Epithelial cell of prostate (primary cell): ENCODE measurements around the gene ERN2.
"Not testable (repeated sequence)": the region's sequence is repeated elsewhere in the genome, so short reads cannot be mapped to it uniquely, and the experiment has no call there.

ENCODE experiments used
- DNase-seq: peaks from one replicate; pipeline ENCODE4 v3.0.0-alpha.2; 2011; ENCODE audit warnings: low read depth, low spot score
- H3K27ac ChIP-seq: fragments of 450-650 bp; 2 replicates; pipeline ENCODE4 v1.5.1; 2017; ENCODE audit warnings: mild to moderate bottlenecking

Gene ERN2

GRCh38 chr16:23724096-23724784, 11.2 kb upstream of the ERN2 start:
- no peak for DNase-seq
- H3K27ac ChIP-seq = no peak overlapping the region

DNA sequence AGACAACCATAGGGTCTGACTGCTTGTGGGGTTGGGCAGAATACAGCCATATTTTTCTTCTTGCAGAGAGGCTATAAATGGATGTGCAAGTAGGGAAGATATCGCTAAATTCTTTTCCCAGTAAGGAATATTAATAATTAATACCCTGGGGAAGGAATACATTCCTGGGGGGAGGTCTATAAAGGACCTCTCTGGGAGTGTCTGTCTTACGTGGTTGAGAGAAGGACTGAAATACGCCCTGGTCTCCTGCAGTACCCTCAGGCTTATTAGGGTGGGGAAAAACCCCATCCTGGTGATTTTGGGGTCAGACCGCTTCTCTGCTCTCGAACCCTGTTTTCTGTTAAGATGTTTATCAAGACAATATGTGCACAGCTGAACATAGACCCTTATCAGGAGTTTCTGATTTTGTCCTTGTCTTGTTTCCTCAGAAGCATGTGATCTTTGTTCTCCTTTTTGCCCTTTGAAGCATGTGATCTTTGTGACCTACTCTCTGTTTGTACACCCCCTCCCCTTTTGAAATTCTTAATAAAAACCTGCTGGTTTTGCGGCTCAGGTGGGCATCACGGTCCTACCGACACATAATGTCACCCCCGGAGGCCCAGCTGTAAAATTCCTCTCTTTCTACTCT, 9.7 kb upstream of the ERN2 start:
- H3K27ac ChIP-seq, DNase-seq: not testable (repeated sequence)

- no peak for DNase-seq
- H3K27ac ChIP-seq = no peak overlapping the region
Measured at GRCh38 chr16:23716484-23716883, 3.5 kb upstream of the ERN2 start.

- no peak overlapping the region for H3K27ac ChIP-seq
- no peak for DNase-seq
Measured at GRCh38 chr16:23711785-23712184, 1.2 kb downstream of the ERN2 start.

DNA sequence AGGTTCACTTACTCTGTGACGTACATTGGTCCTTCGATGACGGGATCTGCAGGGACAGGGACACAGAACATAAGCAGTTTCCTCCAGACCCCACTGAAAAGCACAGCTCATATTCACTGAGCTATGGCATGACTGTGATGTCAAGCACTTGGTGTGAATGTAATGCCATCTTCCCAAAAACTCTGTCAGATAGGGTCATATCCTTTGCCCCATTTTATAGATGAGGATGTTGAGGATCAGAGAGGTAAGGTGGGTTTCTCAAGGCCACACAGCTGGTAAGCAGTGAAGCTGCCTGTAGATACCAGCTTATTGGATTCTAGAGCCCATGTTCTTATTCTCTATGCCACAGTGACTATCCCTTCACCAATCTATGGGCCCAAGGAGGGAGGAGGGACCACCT, 2.5 kb downstream of the ERN2 start:
- no peak overlapping the region for H3K27ac ChIP-seq
- no peak for DNase-seq

- no peak for DNase-seq
- no peak overlapping the region for H3K27ac ChIP-seq
Measured at GRCh38 chr16:23710008-23710407, 3.0 kb downstream of the ERN2 start.

GRCh38 chr16:23709536-23709935, 3.5 kb downstream of the ERN2 start:
- no peak overlapping the region for H3K27ac ChIP-seq
- no peak for DNase-seq

DNA sequence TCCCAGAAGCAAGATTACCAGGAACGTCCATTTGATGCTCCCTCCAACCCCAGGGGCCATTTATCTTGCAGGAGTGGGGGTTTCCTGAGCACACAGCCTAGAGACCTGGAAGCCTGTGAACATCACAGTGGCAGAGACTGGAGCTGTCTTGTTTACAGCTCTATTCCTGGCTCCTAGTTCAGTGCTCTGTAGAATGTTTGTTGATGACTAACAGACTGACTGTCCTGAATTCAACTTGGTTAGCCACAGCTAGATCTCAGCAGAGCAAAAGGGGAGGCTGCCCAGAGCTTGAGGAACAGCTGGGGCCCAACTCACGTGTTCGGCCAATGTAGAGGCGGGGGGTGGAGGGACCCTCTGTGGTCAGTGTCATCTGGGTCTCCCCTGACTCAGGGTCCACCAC, 6.6 kb downstream of the ERN2 start:
- no peak overlapping the region for H3K27ac ChIP-seq
- DNase-seq = no peak

DNA sequence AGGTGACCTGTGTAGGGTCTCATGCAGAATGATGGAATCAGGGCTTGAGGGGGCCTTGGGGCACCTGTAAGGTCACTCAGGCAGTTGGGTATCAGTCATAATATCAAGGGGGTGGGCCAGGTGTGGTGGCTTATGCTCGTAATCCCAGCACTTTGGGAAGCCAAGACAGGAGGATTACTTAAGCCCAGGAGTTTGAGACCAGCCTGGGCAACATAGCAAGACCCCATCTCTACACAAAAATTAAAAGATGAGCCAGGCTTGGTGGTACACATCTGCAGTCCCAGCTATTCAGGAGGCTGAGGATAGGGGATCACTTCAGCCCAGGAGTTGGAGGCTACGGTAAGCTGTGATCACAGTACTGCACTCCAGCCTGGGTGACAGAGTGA, 7.5 kb downstream of the ERN2 start:
- DNase-seq = no peak
- H3K27ac ChIP-seq = no peak overlapping the region

- DNase-seq = no peak
- no peak overlapping the region for H3K27ac ChIP-seq
Measured at GRCh38 chr16:23704772-23705516, 8.1 kb downstream of the ERN2 start.

DNA sequence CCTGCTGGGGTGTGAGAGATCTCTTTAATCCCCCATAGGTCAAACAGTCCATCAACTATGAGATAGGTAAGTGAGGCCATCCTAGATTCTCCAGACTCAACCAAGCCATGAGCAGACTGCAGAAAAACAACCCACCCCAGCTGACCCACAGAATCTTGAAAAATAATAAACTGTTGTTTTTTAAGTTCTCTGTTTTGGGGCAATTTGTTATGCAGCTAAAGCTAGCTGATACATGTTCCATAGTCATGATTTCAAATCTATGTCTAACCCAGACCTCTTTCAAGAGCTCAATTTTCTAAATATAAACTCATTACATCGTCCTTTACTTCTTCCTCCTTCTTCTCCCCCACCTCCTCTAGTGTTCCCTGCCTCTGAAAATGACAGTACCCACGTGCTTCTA, 10.1 kb downstream of the ERN2 start:
- DNase-seq = no peak

DNA sequence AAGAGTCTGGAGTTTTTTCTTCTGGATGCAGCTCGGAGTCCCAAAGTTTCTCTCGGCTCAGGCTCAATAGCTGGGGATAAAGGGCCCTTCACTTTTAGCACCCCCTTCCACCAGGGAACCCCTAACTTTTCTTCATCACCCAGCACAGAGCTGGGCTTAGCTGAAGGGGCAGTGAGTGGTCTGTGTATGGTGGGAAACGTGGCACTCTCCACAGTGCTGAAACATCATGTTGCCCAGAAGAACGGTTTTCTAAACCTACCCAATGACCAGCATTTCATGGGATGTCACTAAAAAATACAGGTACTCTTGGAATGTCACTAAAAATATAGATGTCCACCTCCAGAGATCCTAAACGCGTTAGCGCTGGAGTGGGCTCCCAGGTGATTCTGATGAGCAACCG, 12.0 kb downstream of the ERN2 start:
- DNase-seq = no peak
- H3K27ac ChIP-seq = no peak overlapping the region

More for the DNA sequence above, 10.1 kb downstream of the ERN2 start:
- H3K27ac ChIP-seq = no peak overlapping the region

DNA sequence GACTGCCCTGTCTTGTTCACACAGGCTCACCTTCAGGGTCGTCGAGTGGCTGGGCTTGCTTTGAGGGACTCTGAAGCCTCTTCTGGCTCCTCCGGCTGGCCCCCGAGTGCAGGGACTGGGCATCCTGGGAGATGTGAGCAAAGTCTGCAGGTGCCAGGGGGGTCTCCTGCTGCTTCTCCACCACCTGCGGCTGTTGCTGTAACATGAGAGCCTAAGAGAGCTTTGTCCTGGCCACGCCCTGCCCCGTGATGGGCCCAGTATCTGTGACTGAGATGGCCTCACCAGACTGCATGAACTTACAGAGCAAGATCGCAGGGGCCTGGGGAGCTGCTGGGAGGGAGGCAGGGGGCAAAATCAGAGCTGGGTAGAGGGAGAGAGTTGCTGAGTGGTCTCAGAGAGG, 12.5 kb downstream of the ERN2 start:
- no peak overlapping the region for H3K27ac ChIP-seq
- DNase-seq = no peak

GRCh38 chr16:23700093-23700492, 12.9 kb downstream of the ERN2 start:
- DNase-seq = no peak
- H3K27ac ChIP-seq = no peak overlapping the region

- peak; percentile 45 for DNase-seq
- peak overlapping the region; percentile 40 for H3K27ac ChIP-seq
Measured at GRCh38 chr16:23699100-23699499, 13.9 kb downstream of the ERN2 start.

DNA sequence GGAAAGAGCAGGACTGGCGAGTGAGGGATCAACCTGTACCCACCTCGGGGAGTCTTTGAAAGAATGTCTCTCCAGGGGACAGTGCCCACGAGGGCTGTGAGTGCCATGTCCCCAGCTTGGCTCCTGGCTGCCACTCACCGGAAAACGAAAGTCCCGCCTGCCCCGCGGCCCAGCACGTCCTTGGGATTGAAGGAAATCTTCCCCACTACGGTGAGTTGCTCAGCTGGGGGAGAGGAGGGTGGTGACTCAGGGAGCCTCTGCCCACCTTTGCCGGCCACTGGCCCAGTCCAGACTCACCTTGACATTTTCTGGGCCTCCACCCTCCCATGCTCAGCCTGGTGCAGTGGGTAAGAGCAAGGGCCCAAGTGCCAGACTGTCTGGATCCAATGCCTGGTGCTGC, 17.3 kb downstream of the ERN2 start:
- H3K27ac ChIP-seq = no peak overlapping the region
- DNase-seq = no peak

GRCh38 chr16:23694644-23695373, 18.2 kb downstream of the ERN2 start:
- no peak for DNase-seq
- H3K27ac ChIP-seq = no peak overlapping the region

GRCh38 chr16:23694265-23694643, 18.8 kb downstream of the ERN2 start:
- H3K27ac ChIP-seq = no peak overlapping the region
- DNase-seq = no peak

DNA sequence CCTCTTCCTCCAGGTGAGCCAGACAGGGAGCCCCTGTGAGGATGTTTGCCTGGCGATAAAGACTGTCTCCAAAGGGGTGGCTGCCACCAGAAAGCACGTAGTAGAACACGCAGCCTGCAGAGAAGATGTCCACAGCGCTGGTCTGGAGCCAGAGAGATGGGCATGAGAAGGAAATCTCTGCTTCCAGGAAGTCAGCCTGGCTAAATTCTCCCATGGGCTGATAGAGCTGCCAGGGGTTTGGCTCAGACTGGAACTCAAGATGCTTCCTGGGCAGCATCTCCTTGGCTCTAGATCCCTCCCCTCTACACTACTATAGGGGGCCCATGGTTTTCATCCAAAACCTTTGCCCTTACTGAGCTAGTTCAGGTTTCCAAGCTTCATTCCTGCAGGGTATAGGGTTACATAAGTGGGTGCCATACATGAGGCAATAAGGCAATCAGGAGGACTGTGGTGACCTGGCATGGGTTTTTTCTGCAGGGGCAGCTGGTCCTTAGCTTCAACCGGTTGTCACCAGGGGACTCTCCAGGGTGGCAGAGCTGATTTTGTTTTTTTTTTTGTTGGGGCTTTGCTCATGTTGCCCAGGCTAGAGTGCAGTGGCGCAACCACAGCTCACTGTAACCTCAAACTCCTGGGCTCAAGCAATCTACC, 20.7 kb downstream of the ERN2 start:
- no peak overlapping the region for H3K27ac ChIP-seq
- no peak for DNase-seq

DNA sequence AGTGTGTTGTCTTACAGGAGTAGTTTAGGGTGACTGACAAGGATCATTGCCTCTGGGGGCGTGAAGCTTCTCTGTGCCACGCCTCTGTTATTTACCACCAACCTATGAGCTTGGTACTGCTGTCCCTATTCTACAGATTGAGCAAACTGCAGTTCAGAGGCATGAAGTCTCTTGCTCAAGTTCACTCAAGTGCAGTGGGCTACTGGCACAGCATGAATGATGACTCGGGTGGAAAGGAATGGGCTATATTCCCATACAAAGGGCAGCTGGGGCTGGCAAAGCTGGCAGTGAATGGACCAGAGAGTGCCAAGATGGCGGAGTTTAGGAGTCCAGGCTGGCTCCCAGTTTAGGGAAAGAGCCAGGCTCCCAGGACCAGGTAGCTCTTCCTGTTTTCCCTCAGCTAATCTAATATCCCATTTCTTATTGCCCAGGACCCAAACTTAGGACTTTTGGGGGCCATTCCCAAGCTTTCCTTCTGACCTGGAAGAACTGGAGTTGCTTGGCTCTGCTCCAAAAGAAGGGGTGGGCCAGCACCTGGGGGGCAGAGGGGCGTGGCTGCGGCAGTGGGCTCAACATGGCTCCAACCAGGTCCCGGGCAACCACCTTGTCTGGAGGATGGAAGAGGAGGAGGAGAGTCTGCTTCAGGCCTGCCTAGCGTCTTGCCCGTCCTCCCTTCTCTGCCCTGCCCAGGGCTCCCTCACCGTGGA, 21.4 kb downstream of the ERN2 start:
- no peak for DNase-seq
- no peak overlapping the region for H3K27ac ChIP-seq
